Keratinocyte (primary cell): ENCODE measurements around the gene DNAJB5. TPM values are rescaled to one million over a fixed set of nuclear protein-coding genes. Genes with fewer than 3 reads are reported as not detected.

Experiments
- DNase-seq: peaks from one replicate; pipeline ENCODE4 v3.0.0-alpha.2; 2011; ENCODE audit warnings: low read depth, missing footprints, low spot score
- FAIRE-seq: peaks from 2 replicates; lab custom pipeline; 2011; peaks lifted over from hg19 to GRCh38; lab: Jason Lieb, UNC
- H2AFZ ChIP-seq: 2 replicates; pipeline ENCODE4 v1.6.0; 2012; ENCODE audit warnings: low read length, control low read depth, inconsistent platforms; ENCODE audit not compliant: control insufficient read depth
- H3K27ac ChIP-seq: 2 replicates; pipeline ENCODE4 v1.5.1; 2011; ENCODE audit warnings: low read length; ENCODE audit not compliant: control insufficient read depth, insufficient read depth
- H3K27me3 ChIP-seq: 3 replicates; pipeline ENCODE4 v1.6.0; 2011; ENCODE audit warnings: low read length; ENCODE audit not compliant: control insufficient read depth, insufficient read depth; ENCODE audit errors: extremely low read depth
- H3K36me3 ChIP-seq, 2 experiments: 2 replicates in 1 of 2; 3 replicates in 1 of 2; pipeline ENCODE4 v1.5.1; 2011; ENCODE audit warnings: low read length in 2 of 2, mild to moderate bottlenecking in 1 of 2; ENCODE audit not compliant: control insufficient read depth in 2 of 2, insufficient read depth in 2 of 2; ENCODE audit errors: extremely low read depth in 1 of 2
- H3K4me1 ChIP-seq: 3 replicates; pipeline ENCODE4 v1.5.1; 2011; ENCODE audit warnings: low read length; ENCODE audit not compliant: control insufficient read depth, insufficient read depth; ENCODE audit errors: extremely low read depth
- H3K4me2 ChIP-seq: 3 replicates; pipeline ENCODE4 v1.6.0; 2011; ENCODE audit warnings: low read depth, low read length; ENCODE audit not compliant: control insufficient read depth, insufficient read depth; ENCODE audit errors: extremely low read depth
- H3K4me3 ChIP-seq, 3 experiments: fragments of 200-600 bp in 1 of 3; sonication (generic) in 1 of 3; 2 replicates in 2 of 3; 3 replicates in 1 of 3; pipeline ENCODE4 v1.5.1; 2011 to 2016; ENCODE audit warnings: low read length in 3 of 3, mild to moderate bottlenecking in 3 of 3, control low read depth in 2 of 3, inconsistent platforms in 1 of 3, low read depth in 1 of 3, mixed read lengths in 1 of 3, mixed run types in 1 of 3, moderate library complexity in 1 of 3; ENCODE audit not compliant: control insufficient read depth in 2 of 3, insufficient read depth in 2 of 3; ENCODE audit errors: extremely low read depth in 1 of 3
- H3K79me2 ChIP-seq: 2 replicates; pipeline ENCODE4 v1.6.0; 2012; ENCODE audit warnings: low read length; ENCODE audit not compliant: control insufficient read depth, insufficient read depth
- H3K9ac ChIP-seq: 3 replicates; pipeline ENCODE4 v1.6.0; 2011; ENCODE audit warnings: low read length; ENCODE audit not compliant: control insufficient read depth, insufficient read depth; ENCODE audit errors: extremely low read depth
- H3K9me1 ChIP-seq: 3 replicates; pipeline ENCODE4 v1.6.0; 2011; ENCODE audit warnings: low read length; ENCODE audit not compliant: control insufficient read depth, insufficient read depth; ENCODE audit errors: extremely low read depth
- H3K9me3 ChIP-seq: 2 replicates; pipeline ENCODE4 v1.5.1; 2012; ENCODE audit warnings: low read depth, low read length; ENCODE audit not compliant: control insufficient read depth
- H4K20me1 ChIP-seq: 3 replicates; pipeline ENCODE4 v1.6.0; 2011; ENCODE audit warnings: low read length; ENCODE audit not compliant: control insufficient read depth, insufficient read depth; ENCODE audit errors: extremely low read depth
- EZH2 ChIP-seq: IDR thresholded peaks from one replicate; pipeline ENCODE4 v1.6.1; 2012; ENCODE audit warnings: inconsistent platforms, mild to moderate bottlenecking, low read length, moderate library complexity
- dilution Hi-C: fragments of 300-500 bp; cut with MboI; formaldehyde crosslinking; loops from one replicate; pipeline ENCODE4 v1.7.0; 2020; ENCODE audit warnings: low sequenced_read_pairs; ENCODE audit not compliant: extremely low pct_ligation_motif_present
- polyA plus RNA-seq, 5 experiments: library from polyadenylated mRNA; depleted of rRNA in 3 of 5; stranded (reverse) in 3 of 5; stranded (forward) in 1 of 5; unstranded in 1 of 5; fragments of >200 nt; gene quantifications; 1 replicate in 1 of 5; 2 replicates in 3 of 5; 3 replicates in 1 of 5; pipeline versions ENCODE4 v1.2.1 to v1.2.3, GENCODE V29; 2011 to 2012; ENCODE audit warnings: missing spikeins in 2 of 5, low read depth in 1 of 5, low replicate concordance in 1 of 5
- TF ChIP-seq, protein P1 (sequence below), 3 experiments: IDR thresholded peaks in 1 of 3; conservative IDR thresholded peaks in 1 of 3; optimal IDR thresholded peaks in 1 of 3; 2 replicates in 2 of 3; 3 replicates in 1 of 3; pipeline versions ENCODE3 to v1.5.1; 2011; ENCODE audit warnings: low read length in 3 of 3, mild to moderate bottlenecking in 3 of 3, moderate library complexity in 2 of 3, control low read depth in 1 of 3, inconsistent platforms in 1 of 3; ENCODE audit not compliant: insufficient read depth in 2 of 3; ENCODE audit errors: extremely low read depth in 1 of 3

DNAJB5 gene
- polyA plus RNA-seq, 1 donor (not counting 4 experiments of a cell fraction or from before 2014, with no cell fraction given): 2.4 TPM

DNA sequence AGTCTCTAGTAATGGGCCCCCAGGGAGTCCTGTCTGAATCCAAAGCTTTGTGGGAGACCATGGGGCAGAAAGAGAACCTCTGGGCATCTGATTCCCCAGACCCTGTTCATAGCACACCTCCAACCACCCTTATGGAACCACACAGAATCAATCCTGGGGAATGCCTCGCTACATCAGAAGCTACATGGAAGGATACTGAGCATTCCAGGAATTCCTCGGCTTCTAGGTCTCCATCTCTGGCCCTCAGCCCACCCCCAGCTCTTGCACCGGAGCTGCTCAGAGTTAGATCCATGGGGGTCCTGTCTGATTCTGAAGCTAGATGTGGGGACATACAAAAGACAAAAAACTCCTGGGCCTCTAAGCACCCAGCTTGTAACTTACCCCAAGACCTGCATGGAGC lies 54.5 kb downstream of the DNAJB5 start:
- Histone ChIP-seq H2AFZ (no peak overlapping the region), H3K9me1 (no peaks in the 10 kb centered on the region), H3K4me3 (no peak overlapping the region), H3K27me3 (no peaks in the 10 kb centered on the region), H4K20me1 (peaks cover 2% of the 10 kb centered on the region), H3K79me2 (no peaks in the 10 kb centered on the region), H3K4me2 (no peak overlapping the region), H3K4me1 (peaks cover 17% of the 10 kb centered on the region), H3K9ac (no peak overlapping the region), H3K27ac (no peak overlapping the region), H3K36me3 (peaks cover 3 to 6% of the 10 kb centered on the region in 2 experiments), H3K9me3 (no peaks in the 10 kb centered on the region)
- FAIRE-seq (no peak), DNase-seq (no peak)
- dilution Hi-C loops: no loop called here
- no peak for TF ChIP-seq EZH2
- TF ChIP-seq, protein P1, sequence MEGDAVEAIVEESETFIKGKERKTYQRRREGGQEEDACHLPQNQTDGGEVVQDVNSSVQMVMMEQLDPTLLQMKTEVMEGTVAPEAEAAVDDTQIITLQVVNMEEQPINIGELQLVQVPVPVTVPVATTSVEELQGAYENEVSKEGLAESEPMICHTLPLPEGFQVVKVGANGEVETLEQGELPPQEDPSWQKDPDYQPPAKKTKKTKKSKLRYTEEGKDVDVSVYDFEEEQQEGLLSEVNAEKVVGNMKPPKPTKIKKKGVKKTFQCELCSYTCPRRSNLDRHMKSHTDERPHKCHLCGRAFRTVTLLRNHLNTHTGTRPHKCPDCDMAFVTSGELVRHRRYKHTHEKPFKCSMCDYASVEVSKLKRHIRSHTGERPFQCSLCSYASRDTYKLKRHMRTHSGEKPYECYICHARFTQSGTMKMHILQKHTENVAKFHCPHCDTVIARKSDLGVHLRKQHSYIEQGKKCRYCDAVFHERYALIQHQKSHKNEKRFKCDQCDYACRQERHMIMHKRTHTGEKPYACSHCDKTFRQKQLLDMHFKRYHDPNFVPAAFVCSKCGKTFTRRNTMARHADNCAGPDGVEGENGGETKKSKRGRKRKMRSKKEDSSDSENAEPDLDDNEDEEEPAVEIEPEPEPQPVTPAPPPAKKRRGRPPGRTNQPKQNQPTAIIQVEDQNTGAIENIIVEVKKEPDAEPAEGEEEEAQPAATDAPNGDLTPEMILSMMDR (optimal IDR thresholded peaks at IDR 0.05 in 1 of 3, IDR thresholded peaks at IDR 0.05 in 1 of 3, conservative IDR thresholded peaks at IDR 0.05 in 1 of 3; ENCODE audit: extremely low read depth in 1 of 3, insufficient read depth in 2 of 3, low read length in 3 of 3): no peak

Other genes with a start within 250 kb of the DNAJB5 start
- 0.04 to 0.09 TPM (median 0.04 TPM) in 3 replicates for gene PHF24, start 31.5 kb upstream of the DNAJB5 start, polyA plus RNA-seq
- gene VCP, start 82.9 kb downstream of the DNAJB5 start, polyA plus RNA-seq: 339 to 414 TPM (median 356 TPM) in 3 replicates
- gene FANCG, start 90.2 kb downstream of the DNAJB5 start, polyA plus RNA-seq: 9.4 to 14.6 TPM (median 14.5 TPM) in 3 replicates
- 18.6 to 27.0 TPM (median 20.7 TPM) in 3 replicates for gene PIGO, start 106.8 kb downstream of the DNAJB5 start, polyA plus RNA-seq
- gene STOML2, start 113.4 kb downstream of the DNAJB5 start, polyA plus RNA-seq: 149 to 174 TPM (median 154 TPM) in 3 replicates
- gene ATOSB, start 126.1 kb downstream of the DNAJB5 start, polyA plus RNA-seq: 32.7 to 51.3 TPM (median 39.4 TPM) in 3 replicates
- 9.3 to 10.9 TPM (median 9.8 TPM) in 3 replicates for gene UNC13B, start 172.3 kb downstream of the DNAJB5 start, polyA plus RNA-seq